Endothelial cell (in vitro differentiated cells): ENCODE data around the gene CARMIL1. TPM values are rescaled to one million over a fixed set of nuclear protein-coding genes. Genes with fewer than 3 reads are reported as not detected.

ENCODE experiments used
- DNase-seq: peaks from one replicate; pipeline ENCODE4 v3.0.0; 2021; ENCODE audit warnings: low spot score
- H3K27ac Mint-ChIP-seq: one replicate; pipeline ENCODE4 v1.8.0; 2021; ENCODE audit warnings: mixed read lengths, inconsistent platforms; ENCODE audit not compliant: unreplicated experiment
- H3K27me3 Mint-ChIP-seq: one replicate; pipeline ENCODE4 v1.8.0; 2021; ENCODE audit warnings: mild to moderate bottlenecking, moderate library complexity, mixed read lengths, inconsistent platforms; ENCODE audit not compliant: unreplicated experiment
- H3K36me3 Mint-ChIP-seq: one replicate; pipeline ENCODE4 v1.8.0; 2021; ENCODE audit warnings: mild to moderate bottlenecking, low read depth, mixed read lengths, inconsistent platforms; ENCODE audit not compliant: unreplicated experiment
- H3K4me1 Mint-ChIP-seq: one replicate; pipeline ENCODE4 v1.8.0; 2021; ENCODE audit warnings: mild to moderate bottlenecking, mixed read lengths, inconsistent platforms; ENCODE audit not compliant: unreplicated experiment
- H3K4me3 Mint-ChIP-seq: one replicate; pipeline ENCODE4 v1.8.0; 2021; ENCODE audit warnings: mild to moderate bottlenecking, mixed read lengths, inconsistent platforms; ENCODE audit not compliant: unreplicated experiment
- H3K9me3 Mint-ChIP-seq: one replicate; pipeline ENCODE4 v1.8.0; 2021; ENCODE audit warnings: mixed read lengths, inconsistent platforms; ENCODE audit not compliant: unreplicated experiment
- total RNA-seq: library from RNA; stranded (reverse); fragmentation: NEBNext Ultra II Directional; extraction: Animal tissue kit (Norgen Biotek cat#: 25700); gene quantifications from one replicate; pipeline ENCODE4 v1.2.1, GENCODE V29; 2021; ENCODE audit not compliant: unreplicated experiment
- TF ChIP-seq, protein P1 (sequence below): fragments of 200-600 bp; sonication (generic); IDR thresholded peaks from one replicate; pipeline ENCODE4 v1.5.0; 2021; ENCODE audit warnings: antibody characterized with exemption; ENCODE audit not compliant: unreplicated experiment

CARMIL1 gene
- total RNA-seq, 1 donor from 2014 or later, result 32.5 TPM

DNA sequence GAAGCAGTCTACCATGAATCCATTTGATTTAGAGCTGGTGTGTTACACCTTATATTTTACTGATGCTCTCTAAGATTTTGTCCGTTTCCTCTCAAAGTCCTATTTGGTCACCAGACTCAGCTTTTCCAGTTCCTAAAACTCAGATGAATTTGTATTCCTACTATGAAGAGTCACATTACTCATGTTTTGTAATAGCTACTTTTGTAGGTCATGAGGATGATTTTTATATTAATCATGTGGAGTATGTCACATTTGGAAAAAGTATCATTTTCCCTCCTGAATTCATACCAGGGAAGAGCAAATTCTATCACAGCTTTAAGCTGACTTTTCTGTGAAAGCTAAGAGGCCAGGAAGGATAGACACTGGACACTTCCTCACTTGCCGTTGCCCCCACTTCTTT, 232.2 kb downstream of the CARMIL1 start:
- DNase-seq, result no peak
- Mint-ChIP-seq H3K4me3 (no peak overlapping the region), H3K36me3 (peaks cover 7% of the 10 kb centered on the region), H3K27me3 (no peaks in the 10 kb centered on the region), H3K9me3 (no peaks in the 10 kb centered on the region), H3K4me1 (peaks cover 7% of the 10 kb centered on the region), H3K27ac (no peak overlapping the region)
- TF ChIP-seq, protein P1, sequence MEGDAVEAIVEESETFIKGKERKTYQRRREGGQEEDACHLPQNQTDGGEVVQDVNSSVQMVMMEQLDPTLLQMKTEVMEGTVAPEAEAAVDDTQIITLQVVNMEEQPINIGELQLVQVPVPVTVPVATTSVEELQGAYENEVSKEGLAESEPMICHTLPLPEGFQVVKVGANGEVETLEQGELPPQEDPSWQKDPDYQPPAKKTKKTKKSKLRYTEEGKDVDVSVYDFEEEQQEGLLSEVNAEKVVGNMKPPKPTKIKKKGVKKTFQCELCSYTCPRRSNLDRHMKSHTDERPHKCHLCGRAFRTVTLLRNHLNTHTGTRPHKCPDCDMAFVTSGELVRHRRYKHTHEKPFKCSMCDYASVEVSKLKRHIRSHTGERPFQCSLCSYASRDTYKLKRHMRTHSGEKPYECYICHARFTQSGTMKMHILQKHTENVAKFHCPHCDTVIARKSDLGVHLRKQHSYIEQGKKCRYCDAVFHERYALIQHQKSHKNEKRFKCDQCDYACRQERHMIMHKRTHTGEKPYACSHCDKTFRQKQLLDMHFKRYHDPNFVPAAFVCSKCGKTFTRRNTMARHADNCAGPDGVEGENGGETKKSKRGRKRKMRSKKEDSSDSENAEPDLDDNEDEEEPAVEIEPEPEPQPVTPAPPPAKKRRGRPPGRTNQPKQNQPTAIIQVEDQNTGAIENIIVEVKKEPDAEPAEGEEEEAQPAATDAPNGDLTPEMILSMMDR, result no peak

DNA sequence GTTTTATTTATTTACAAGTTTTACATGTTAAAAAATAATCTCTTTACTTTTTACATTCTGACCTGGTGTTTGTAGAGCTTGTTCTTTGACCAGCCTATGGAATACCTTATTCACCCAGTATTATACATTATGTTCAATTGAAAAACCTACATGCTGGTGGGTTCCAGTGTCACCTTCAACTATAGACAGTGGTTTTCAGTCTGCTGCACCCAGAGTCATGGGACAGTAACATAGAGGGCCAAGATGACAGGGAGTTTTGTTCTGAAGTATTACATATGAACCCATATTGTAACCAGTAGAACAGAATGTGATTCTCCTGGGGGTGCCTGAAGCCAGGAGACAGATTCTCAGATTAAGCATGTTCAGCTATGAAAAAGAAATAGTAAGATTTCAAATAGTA, 233.4 kb downstream of the CARMIL1 start:
- no peak overlapping the region for H3K4me3 Mint-ChIP-seq
- H3K9me3 Mint-ChIP-seq, result no peaks in the 10 kb centered on the region
- peaks cover 7% of the 10 kb centered on the region for H3K36me3 Mint-ChIP-seq
- no peak for DNase-seq
- peaks cover 1% of the 10 kb centered on the region for H3K27me3 Mint-ChIP-seq
- no peak overlapping the region for H3K27ac Mint-ChIP-seq
- TF ChIP-seq, protein P1, result no peak
- H3K4me1 Mint-ChIP-seq, result peaks cover 19% of the 10 kb centered on the region

DNA sequence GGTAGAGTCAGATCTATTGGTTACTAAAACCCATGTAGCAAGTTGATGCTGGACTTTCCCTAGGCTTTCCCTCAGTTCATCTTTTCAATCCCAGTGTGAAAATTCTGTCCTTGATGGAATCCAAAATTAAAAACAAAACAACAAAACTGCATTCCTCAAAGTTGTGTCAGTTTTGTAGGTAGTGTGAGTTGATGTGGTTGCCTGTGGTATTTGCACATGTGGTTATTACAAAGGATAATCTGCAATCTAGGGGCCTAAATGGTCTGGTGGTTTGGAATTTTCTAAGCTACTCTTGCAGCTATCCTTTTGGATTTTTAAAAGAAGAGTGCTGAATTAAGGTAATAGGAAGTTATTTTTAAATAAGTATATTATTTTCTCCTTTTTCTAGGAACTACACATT, 240.7 kb downstream of the CARMIL1 start:
- Mint-ChIP-seq H3K27ac (no peak overlapping the region), H3K27me3 (peaks cover 2% of the 10 kb centered on the region), H3K4me1 (peaks cover 65% of the 10 kb centered on the region), H3K4me3 (no peak overlapping the region), H3K9me3 (no peaks in the 10 kb centered on the region), H3K36me3 (peaks cover 11% of the 10 kb centered on the region)
- no peak for DNase-seq
- TF ChIP-seq, protein P1, result no peak

DNA sequence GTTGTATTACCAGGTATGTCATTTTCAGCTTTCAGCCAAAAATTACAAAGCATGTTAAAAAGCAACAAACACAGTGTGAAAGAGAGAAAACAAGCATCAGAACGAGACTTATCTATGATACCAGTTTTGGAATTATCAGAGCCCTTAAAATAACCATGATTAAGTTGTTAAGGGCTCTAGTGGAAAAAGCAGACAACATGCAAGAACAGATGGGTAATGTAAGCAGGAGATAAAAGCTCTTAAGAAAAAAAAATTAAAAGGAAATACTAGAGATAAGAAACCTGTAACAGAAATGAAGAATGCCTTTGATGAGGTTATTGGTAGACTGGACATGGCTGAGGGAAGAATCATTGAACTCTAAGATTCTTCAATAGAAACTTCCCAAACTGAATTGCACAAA, 245.4 kb downstream of the CARMIL1 start:
- peak overlapping the region; percentile 65 for H3K27ac Mint-ChIP-seq
- DNase-seq, result no peak
- TF ChIP-seq, protein P1, result no peak
- no peaks in the 10 kb centered on the region for H3K9me3 Mint-ChIP-seq
- H3K4me3 Mint-ChIP-seq, result no peak overlapping the region
- H3K27me3 Mint-ChIP-seq, result peaks cover 2% of the 10 kb centered on the region
- peaks cover 4% of the 10 kb centered on the region for H3K36me3 Mint-ChIP-seq
- peaks cover 43% of the 10 kb centered on the region for H3K4me1 Mint-ChIP-seq

DNA sequence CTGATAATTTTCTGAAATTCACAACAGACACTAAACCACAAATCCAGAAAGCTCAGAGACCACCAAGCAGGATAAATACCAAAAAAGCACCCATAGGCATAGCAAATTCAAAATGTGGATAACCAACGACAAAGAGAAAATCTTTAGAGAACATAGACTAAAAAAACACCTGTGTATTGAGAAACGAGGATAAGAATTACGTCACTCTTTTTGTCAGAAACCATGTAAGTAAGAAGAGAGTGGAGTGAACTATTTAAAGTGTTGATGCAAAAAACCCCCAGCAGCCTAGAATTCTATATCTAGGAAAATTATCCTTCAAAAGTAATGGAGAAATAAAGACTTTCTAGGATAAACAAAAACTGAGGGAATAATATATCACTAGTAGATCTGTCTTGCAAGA, 245.9 kb downstream of the CARMIL1 start:
- Mint-ChIP-seq H3K9me3 (no peaks in the 10 kb centered on the region), H3K27ac (peak overlapping the region; percentile 65), H3K27me3 (peaks cover 2% of the 10 kb centered on the region), H3K36me3 (peaks cover 4% of the 10 kb centered on the region), H3K4me1 (peaks cover 43% of the 10 kb centered on the region), H3K4me3 (no peak overlapping the region)
- TF ChIP-seq, protein P1, result no peak
- no peak for DNase-seq
